CD14-positive monocyte (primary cell): ENCODE measurements around the gene SYCP1. TPM values are rescaled to one million over a fixed set of nuclear protein-coding genes. Genes with fewer than 3 reads are reported as not detected.

Experiments
- DNase-seq, 3 donors: peaks; one replicate each; pipeline ENCODE4 v3.0.0-alpha.2; 2011 to 2022
- H2AFZ ChIP-seq: 2 replicates; pipeline ENCODE4 v1.6.0; 2012; ENCODE audit warnings: mild to moderate bottlenecking, low read depth, low read length, inconsistent platforms; ENCODE audit not compliant: insufficient read depth, poor library complexity, severe bottlenecking
- H3K27ac ChIP-seq, 2 donors: 1 replicate in 1 of 2; 2 replicates in 1 of 2; pipeline ENCODE4 v1.5.1; 2012 to 2013; ENCODE audit warnings: low read length in 2 of 2, control low read depth in 1 of 2, inconsistent platforms in 1 of 2, low read depth in 1 of 2, mild to moderate bottlenecking in 1 of 2
- H3K27me3 ChIP-seq, 2 donors: one replicate each; pipeline versions ENCODE4 v1.6.0 to v1.6.1; 2011 to 2013; ENCODE audit warnings: low read length in 2 of 2; ENCODE audit not compliant: control insufficient read depth in 2 of 2, insufficient read depth in 2 of 2
- H3K36me3 ChIP-seq, 2 donors: replicated peaks in 1 of 2; 1 replicate in 1 of 2; 2 replicates in 1 of 2; pipeline versions ENCODE4 v1.5.1 to v1.6.1; 2012 to 2013; ENCODE audit warnings: low read length in 2 of 2, control low read depth in 1 of 2, inconsistent platforms in 1 of 2, mild to moderate bottlenecking in 1 of 2; ENCODE audit not compliant: insufficient read depth in 2 of 2, control insufficient read depth in 1 of 2
- H3K4me1 ChIP-seq, 2 donors: 1 replicate in 1 of 2; 2 replicates in 1 of 2; pipeline versions ENCODE4 v1.5.1 to v1.6.1; 2012 to 2013; ENCODE audit warnings: low read length in 2 of 2, control low read depth in 1 of 2, inconsistent platforms in 1 of 2, mild to moderate bottlenecking in 1 of 2, moderate library complexity in 1 of 2; ENCODE audit not compliant: insufficient read depth in 2 of 2, control insufficient read depth in 1 of 2
- H3K4me2 ChIP-seq: replicated peaks from 2 replicates; pipeline ENCODE3; 2012; ENCODE audit warnings: low read length, moderate library complexity, mild to moderate bottlenecking; ENCODE audit not compliant: poor library complexity, severe bottlenecking; ENCODE audit errors: extremely low read depth
- H3K4me3 ChIP-seq, 3 experiments: fragments of 200-600 bp in 1 of 3; sonication (generic) in 1 of 3; replicated peaks in 1 of 3; 1 replicate in 2 of 3; 2 replicates in 1 of 3; pipeline ENCODE4 v1.5.1; 2011 to 2013; ENCODE audit warnings: low read length in 3 of 3, mild to moderate bottlenecking in 3 of 3, control low read depth in 2 of 3, low read depth in 2 of 3, inconsistent platforms in 1 of 3, moderate library complexity in 1 of 3
- H3K79me2 ChIP-seq: 2 replicates; pipeline ENCODE4 v1.6.0; 2012; ENCODE audit warnings: mild to moderate bottlenecking, control low read depth, inconsistent platforms, low read length, moderate library complexity; ENCODE audit not compliant: insufficient read depth
- H3K9ac ChIP-seq: 2 replicates; pipeline ENCODE4 v1.6.0; 2017; ENCODE audit warnings: low read length, mild to moderate bottlenecking; ENCODE audit not compliant: insufficient read depth, poor library complexity, severe bottlenecking
- H3K9me3 ChIP-seq, 2 donors: replicated peaks in 1 of 2; 1 replicate in 1 of 2; 2 replicates in 1 of 2; pipeline versions ENCODE4 v1.5.1 to v1.6.1; 2012 to 2013; ENCODE audit warnings: low read length in 2 of 2, control low read depth in 1 of 2; ENCODE audit not compliant: control insufficient read depth in 1 of 2, insufficient read depth in 1 of 2
- H4K20me1 ChIP-seq: 2 replicates; pipeline ENCODE4 v1.6.0; 2012; ENCODE audit warnings: mild to moderate bottlenecking, low read length, control low read depth, moderate library complexity; ENCODE audit not compliant: insufficient read depth
- H3K27ac Mint-ChIP-seq, 7 donors: one replicate each; pipeline ENCODE4 v1.8.0; 2020; ENCODE audit warnings: mild to moderate bottlenecking in 7 of 7, mixed read lengths in 7 of 7, moderate library complexity in 6 of 7, inconsistent platforms in 2 of 7
- H3K27me3 Mint-ChIP-seq, 3 donors: one replicate each; pipeline ENCODE4 v1.8.0; 2021 to 2022; ENCODE audit warnings: low read depth in 3 of 3, mild to moderate bottlenecking in 3 of 3, mixed read lengths in 3 of 3, moderate library complexity in 3 of 3, inconsistent platforms in 1 of 3
- H3K36me3 Mint-ChIP-seq, 2 donors: one replicate each; pipeline ENCODE4 v1.8.0; 2020; ENCODE audit warnings: mixed read lengths in 2 of 2, inconsistent platforms in 1 of 2, mild to moderate bottlenecking in 1 of 2
- H3K4me1 Mint-ChIP-seq: one replicate; pipeline ENCODE4 v1.8.0; 2020; ENCODE audit warnings: mild to moderate bottlenecking, mixed read lengths
- H3K4me3 Mint-ChIP-seq, 2 donors: one replicate each; pipeline ENCODE4 v1.8.0; 2020; ENCODE audit warnings: mild to moderate bottlenecking in 2 of 2, mixed read lengths in 2 of 2, moderate library complexity in 1 of 2
- H3K9me3 Mint-ChIP-seq, 7 donors: one replicate each; pipeline ENCODE4 v1.8.0; 2020 to 2022; ENCODE audit warnings: mixed read lengths in 7 of 7, mild to moderate bottlenecking in 6 of 7, moderate library complexity in 6 of 7, inconsistent platforms in 2 of 7
- WGBS: methylation state at CpG from one replicate; pipeline ENCODE4 v1.1.5; 2013; ENCODE audit warnings: missing lambda C conversion rate; ENCODE audit not compliant: insufficient coverage; 5-methylcytosine and 5-hydroxymethylcytosine counted together
- intact Hi-C, 2 donors: fragments of 100-400 bp; cut with micrococcal nuclease; formaldehyde crosslinking; loops; one replicate each; pipeline versions ENCODE4 v1.15.0 to v1.15.1; 2023
- polyA plus RNA-seq, 3 donors: library from polyadenylated mRNA; depleted of rRNA in 1 of 3; unstranded in 2 of 3; stranded (reverse) in 1 of 3; fragments of 300-500 nt in 2 of 3; fragments of >200 nt in 1 of 3; fragmentation: Illumina TruSeq in 2 of 3; gene quantifications; 1 replicate in 2 of 3; 2 replicates in 1 of 3; pipeline ENCODE4 v1.2.3, GENCODE V29; 2012 to 2021
- TF ChIP-seq, protein P1 (sequence below): fragments of 200-600 bp; IDR thresholded peaks from one replicate; pipeline ENCODE4 v1.8.0; 2022; ENCODE audit warnings: antibody characterized with exemption, mild to moderate bottlenecking

SYCP1 gene
- polyA plus RNA-seq, 3 donors = not detected

- Histone ChIP-seq H3K27me3 (no peaks in the 10 kb centered on the region), H3K27ac (no peak overlapping the region), H4K20me1 (no peaks in the 10 kb centered on the region), H3K9ac (no peak overlapping the region), H3K4me1 (no peaks in the 10 kb centered on the region), H3K9me3 (peaks cover 8 to 19% of the 10 kb centered on the region in 2 donors), H3K36me3 (no peaks in the 10 kb centered on the region), H2AFZ (no peak overlapping the region), H3K79me2 (no peaks in the 10 kb centered on the region), H3K4me2 (no peak overlapping the region), H3K4me3 (no peak overlapping the region)
- Mint-ChIP-seq H3K27me3 (peaks cover 2 to 6% (median 4%) of the 10 kb centered on the region in 3 donors), H3K36me3 (no peaks in the 10 kb centered on the region), H3K27ac (no peak overlapping the region), H3K4me3 (no peak overlapping the region), H3K9me3 (peaks cover 9 to 17% (median 14%) of the 10 kb centered on the region in 7 donors), H3K4me1 (peaks cover 2% of the 10 kb centered on the region)
- no CpG with 5 or more reads among the region's 1 CpG for WGBS
- TF ChIP-seq, protein P1, sequence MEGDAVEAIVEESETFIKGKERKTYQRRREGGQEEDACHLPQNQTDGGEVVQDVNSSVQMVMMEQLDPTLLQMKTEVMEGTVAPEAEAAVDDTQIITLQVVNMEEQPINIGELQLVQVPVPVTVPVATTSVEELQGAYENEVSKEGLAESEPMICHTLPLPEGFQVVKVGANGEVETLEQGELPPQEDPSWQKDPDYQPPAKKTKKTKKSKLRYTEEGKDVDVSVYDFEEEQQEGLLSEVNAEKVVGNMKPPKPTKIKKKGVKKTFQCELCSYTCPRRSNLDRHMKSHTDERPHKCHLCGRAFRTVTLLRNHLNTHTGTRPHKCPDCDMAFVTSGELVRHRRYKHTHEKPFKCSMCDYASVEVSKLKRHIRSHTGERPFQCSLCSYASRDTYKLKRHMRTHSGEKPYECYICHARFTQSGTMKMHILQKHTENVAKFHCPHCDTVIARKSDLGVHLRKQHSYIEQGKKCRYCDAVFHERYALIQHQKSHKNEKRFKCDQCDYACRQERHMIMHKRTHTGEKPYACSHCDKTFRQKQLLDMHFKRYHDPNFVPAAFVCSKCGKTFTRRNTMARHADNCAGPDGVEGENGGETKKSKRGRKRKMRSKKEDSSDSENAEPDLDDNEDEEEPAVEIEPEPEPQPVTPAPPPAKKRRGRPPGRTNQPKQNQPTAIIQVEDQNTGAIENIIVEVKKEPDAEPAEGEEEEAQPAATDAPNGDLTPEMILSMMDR = no peak
- intact Hi-C loops = loop anchor here in 1 of 2 donors (10.0 kb wide), 1 partner anchor 73 kb away; no protein-coding TSS in a partner anchor
- DNase-seq = no peak
Measured at GRCh38 chr1:114982251-114982650, 127.6 kb downstream of the SYCP1 start.

DNA sequence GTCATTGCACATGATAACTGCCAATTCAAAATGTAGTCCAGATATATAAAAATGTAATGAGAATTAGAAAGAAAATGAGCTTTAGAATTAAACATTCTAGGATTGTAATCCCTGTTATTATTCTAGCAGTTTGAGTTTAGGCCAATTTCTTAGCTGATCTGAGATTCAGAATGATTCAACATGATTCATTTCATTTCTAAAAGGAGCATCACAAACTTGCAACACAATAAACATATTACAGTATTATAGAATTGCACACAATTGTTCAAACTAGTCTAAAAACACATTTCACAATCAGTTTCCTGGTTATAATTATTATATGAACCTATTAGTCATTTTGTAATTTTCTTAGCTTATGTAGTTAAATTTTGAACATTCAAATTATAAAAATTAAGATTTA, 131.6 kb downstream of the SYCP1 start:
- H3K9me3 Mint-ChIP-seq = peaks cover 23 to 33% (median 31%) of the 10 kb centered on the region in 7 donors
- no peak for DNase-seq

More for the DNA sequence above, 131.6 kb downstream of the SYCP1 start:
- no peaks in the 10 kb centered on the region for H4K20me1 ChIP-seq
- no peak overlapping the region for H3K9ac ChIP-seq
- H3K36me3 Mint-ChIP-seq = no peaks in the 10 kb centered on the region
- H3K4me2 ChIP-seq = no peak overlapping the region
- no peaks in the 10 kb centered on the region for H3K27me3 ChIP-seq
- no peak overlapping the region for H3K27ac ChIP-seq
- H3K4me1 ChIP-seq = no peaks in the 10 kb centered on the region
- H2AFZ ChIP-seq = no peak overlapping the region
- no peaks in the 10 kb centered on the region for H3K36me3 ChIP-seq
- H3K27me3 Mint-ChIP-seq = peaks cover 0 to 10% (median 2%) of the 10 kb centered on the region in 3 donors
- no peaks in the 10 kb centered on the region for H3K79me2 ChIP-seq
- H3K4me3 Mint-ChIP-seq = no peak overlapping the region
- no peak overlapping the region for H3K4me3 ChIP-seq
- intact Hi-C loops = loop anchor here in 1 of 2 donors (10.0 kb wide), 1 partner anchor 69 kb away; no protein-coding TSS in a partner anchor
- H3K9me3 ChIP-seq = peaks cover 12 to 32% of the 10 kb centered on the region in 2 donors
- no peak overlapping the region for H3K27ac Mint-ChIP-seq
- TF ChIP-seq, protein P1 = no peak
- no peaks in the 10 kb centered on the region for H3K4me1 Mint-ChIP-seq
